ENCODE measurements around the gene CYLD.

CYLD gene

DNA sequence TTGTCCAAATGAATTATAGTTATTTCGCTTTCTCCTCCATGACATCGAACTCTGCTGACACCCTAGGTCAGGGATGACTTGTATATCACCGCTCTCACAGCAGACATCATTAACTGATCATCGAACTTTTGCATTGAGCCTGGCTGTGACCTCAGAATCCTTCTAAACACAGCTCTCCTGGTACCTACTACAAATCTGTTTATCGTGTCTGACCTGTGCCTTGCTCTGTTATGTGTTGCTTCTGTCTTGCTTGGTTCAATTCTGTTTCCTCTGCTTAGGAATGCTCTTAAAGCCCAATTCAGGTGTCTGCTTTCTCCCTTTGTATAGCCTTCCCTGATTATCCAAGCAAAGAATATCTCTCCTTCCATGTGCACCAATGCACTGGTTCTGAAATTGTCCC lies 78.3 kb downstream of the CYLD start:
- no peak for DNase-seq

DNA sequence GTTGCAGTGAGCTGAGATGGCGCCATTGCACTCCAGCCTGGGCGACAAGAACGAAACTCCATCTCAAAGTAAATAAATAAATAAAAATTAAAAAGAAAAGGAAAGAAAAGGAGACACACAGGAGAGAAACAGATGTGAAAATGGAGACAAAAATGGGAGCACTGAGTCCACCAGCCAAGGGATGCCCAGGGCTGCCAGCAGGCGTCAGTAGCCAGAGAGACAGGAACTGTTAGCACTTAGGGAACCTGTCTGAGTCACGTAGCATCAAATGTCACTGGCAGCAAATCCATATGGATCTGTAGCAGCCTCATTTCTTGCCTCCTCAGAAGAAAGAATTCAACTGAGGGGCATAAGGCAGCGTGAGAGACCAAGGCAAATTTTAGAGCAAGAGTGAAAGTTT lies 79.7 kb downstream of the CYLD start:
- no peak for DNase-seq

DNA sequence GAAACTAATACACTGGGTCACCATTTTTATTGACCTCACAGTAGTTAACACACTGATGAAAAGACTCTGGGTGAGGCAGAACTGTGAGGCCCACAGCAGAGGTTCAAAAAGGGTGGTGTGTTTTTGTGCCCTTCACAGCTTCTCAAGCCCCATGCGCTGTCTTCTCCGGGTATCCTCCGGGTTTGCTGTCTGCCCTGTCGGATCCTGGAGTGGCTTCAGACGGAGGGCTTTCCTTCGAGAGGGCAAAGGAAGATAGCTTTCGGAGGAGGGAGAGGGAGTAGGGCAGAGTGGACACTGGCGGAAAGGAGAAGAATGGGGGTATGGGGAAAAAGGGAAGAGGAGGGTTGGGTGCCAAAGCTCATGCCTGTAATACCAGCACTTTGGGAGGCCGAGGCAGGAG lies 80.8 kb downstream of the CYLD start:
- DNase-seq: no peak

DNA sequence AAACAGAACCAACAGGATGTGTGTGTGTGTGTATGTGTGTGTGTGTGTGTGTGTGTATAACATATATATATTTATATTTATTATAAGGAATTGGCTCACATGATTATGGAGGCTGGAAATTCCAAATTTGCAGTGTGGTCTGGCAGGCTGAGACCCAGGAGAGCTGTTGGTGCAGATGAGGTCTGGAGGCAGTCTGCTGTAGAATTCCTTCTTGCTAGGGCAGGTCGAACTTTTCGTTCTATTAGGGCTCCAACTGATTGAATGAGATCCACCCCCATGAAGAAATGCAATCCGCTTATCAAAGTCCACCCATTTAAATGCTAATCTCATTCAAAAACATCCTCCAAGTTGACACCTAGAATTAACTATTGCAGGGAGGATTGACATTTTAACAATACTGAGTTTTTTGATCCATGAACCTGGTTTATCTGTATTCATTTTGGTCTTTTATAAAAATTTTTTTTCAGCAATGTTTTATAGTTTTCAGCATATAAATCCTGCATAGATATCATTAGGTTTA lies 85.0 kb downstream of the CYLD start:
- DNase-seq: no peak

DNA sequence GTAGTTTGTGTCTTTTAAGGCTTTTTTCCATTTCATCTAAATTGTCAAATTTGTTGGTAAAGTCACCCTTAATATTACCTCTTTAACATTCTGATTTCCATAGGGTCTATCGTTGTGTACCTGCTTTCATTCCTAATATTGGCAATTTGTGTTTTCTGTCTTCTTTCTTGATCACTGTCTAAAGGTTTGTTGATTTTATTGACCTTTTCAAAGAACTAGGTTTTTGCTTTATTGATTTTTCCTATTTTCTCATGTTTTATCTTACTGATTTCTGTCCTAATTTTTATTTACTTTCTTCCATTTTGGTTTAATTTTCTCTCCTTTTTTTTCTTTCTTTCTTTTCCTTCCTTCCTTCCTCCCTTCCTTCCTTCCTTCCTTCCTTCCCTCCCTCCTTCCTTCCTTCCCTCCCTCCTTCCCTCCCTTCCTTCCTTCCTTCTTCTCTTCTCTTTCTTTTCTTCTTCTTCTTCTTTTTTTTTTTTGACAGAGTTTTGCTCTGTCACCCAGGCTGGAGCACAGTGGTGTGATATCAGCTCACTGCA lies 86.3 kb downstream of the CYLD start:
- no peak for DNase-seq

DNA sequence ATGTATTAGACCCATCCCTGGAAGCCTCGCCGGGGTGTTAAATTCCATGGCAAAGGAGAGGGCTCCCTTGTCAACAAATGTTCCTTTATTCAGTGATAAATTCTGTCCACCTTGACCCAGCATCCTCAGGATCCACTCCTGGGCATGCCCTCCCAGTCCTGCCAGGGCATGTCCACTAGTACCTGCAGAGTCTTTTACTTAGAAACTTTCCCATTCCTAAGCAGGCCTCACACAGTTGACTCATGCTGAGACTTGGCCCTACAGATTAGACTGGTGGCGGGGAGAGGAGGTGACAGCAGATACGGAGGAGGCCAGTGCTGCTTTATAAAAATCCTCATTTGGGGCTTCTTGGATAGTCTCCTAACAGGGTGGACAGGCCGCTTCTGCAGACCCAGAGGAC lies 88.8 kb downstream of the CYLD start:
- no peak for DNase-seq

DNA sequence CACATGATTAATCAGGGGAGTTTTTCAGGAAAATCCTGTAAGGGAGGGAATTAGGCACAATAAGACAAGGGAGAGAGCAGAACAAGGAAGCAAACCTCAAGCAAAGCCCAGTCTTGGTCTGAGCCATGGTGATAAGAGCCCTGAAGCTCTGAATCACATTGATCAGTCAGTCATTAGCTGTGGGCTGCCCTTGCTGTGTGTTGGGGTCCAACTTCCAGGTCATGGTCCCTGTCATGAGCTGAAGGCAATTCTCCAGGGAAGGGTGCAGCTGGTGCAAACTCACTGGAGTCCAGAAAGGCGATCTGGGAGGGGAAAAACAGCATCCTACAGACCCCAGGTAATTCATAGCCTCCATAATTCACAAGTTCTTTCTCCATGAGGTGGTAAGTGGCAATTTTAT lies 89.9 kb downstream of the CYLD start:
- DNase-seq: no peak

DNA sequence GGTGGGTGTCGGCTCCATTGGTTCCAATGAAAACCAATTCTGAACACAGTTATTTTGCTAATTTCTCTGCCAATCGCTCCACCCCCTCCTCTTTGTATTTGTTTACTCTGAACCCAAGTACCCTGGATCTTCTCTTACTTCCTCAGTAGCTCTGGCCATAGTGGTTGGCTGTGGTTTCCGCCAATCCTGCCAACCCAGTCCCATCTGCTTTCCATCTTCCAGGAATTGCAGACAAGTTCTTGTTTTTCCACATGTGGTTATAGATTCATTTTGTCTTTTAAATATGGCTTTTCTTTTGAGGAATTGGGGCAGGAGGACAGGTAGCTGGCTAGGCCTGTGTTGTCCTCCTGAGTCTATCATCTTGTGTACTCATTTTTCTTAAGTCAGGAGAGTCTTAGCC lies 92.0 kb downstream of the CYLD start:
- no peak for DNase-seq

DNA sequence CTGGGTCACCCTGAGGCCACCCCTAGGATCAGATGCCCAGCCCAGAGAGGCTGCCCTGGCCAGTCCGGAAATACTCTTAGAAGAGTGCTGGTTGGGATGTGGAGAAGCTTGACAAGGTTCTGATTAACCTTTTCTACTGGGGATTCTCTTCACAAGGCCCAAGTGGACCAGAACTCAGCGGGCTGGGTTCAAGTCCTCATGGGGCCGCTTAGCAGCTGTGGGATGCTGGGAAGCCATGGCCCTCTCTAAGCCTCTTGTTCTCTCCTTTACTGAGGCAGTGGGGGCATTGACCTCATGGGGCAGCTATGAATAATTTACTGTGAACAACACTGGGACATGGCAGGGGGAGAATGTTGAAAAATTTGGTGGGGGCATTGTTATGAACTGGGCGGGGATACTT lies 92.8 kb downstream of the CYLD start:
- DNase-seq: no peak

DNA sequence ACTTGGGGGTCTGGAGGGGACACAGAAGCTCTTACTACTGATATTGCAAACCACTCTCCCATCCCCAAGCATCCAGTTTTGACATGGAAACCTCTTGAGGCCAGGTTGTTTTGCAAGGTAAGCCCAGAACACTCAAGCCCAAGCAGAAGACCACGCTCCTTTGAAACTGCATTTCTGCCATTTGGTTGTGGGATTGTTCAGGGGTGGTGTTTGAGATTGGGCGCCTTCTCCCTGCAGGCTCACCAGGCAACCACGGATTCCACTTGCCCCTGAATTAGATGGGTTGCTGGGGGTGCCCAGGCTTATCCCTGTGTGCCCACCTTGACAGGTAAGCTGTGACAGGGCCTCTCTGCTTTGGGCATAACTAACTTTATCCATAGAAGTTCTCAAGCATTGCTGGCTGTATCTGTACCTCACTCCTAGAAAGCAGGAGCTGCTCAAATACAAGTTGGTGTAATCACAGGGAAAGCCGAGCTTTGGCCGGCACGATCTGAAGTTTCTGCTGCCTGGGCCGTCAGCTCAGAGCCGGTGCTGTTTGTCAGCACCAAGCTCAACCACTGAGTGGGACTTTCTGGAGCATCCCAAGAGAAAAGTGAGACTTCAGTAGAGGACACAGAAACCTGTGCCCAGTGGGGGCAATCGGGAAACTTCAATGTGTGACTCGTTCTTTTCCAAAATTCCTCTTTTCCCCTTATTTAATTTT lies 93.6 kb downstream of the CYLD start:
- no peak for DNase-seq

DNA sequence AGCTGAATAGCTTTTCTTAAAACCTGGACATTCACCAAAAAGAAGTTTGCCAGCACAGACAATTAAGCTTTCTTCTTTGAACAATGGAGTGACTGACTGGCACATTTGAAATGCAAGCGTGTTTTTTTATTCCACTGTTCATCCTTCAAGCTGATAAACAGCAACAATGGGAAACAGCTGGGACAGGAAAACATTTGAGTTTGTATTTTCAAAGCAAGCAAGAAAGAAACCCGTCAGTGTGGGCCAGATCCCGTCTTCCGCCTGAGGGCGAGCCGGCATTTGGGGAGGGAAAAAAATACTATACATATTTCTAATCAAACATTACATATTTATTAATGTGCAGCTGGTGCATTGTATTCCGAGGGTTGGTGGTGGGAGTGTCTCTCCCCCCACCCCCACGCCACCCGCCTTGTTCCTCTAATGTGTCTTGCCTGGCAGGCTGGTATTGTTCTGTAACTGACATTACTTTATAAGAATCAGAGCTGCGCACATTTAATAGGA lies 94.3 kb downstream of the CYLD start:
- no peak for DNase-seq

DNA sequence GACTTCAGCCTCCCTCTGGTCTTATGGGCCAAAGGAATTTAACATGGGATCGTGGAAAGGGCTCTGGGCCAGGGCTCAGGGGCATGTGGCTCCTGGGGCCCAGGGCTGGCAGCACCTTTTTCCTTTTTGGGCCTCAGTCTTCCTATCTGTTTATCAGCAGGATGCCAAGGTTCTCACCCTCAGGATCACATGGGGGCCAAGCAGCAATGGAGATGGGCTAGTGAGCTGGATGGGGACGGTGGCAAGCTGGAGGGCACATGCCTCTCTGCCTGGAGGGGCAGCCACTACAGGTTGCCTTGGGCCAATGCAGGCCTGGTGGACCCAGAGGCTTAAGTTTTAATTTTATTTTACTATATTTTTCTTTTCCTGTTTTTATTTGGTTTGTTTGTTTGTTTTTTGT lies 95.4 kb downstream of the CYLD start:
- no peak for DNase-seq

DNA sequence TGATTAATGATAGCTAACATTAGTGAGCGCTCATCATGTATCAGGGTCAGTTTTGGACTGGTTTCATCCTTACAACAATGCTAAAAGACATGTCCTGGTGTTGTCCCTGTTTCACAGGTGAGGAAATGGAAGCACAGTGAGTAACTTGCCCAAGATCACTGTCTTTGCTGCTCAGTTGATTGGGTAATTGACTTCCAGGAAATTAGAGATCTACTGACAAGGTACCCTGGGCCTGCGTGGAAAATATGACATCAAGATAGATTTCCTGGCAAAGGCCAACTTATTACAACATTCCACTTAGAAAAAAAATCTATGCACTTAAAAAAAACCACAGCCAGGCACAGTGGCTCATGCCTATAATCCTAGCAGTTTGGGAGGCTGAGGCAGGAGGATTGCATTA lies 96.3 kb downstream of the CYLD start:
- no peak for DNase-seq

DNA sequence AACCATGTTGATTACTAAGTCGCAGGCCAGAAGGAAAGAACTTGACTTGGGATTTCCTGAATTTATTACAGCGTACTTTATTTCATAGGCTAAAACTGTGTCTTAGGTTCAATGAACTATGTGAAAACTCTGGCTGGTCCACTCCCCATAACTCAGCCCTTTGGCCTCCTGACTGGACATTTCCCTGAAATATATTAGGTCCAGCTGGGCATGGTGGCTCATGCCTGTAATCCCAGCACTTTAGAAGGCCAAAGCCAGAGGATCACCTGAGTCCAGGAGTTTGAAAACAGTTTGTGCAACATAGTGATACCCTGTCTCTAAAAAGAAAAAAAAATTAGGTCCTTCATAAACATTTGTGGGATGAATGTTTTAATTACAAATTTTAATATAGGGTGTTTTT lies 97.0 kb downstream of the CYLD start:
- DNase-seq: no peak

DNA sequence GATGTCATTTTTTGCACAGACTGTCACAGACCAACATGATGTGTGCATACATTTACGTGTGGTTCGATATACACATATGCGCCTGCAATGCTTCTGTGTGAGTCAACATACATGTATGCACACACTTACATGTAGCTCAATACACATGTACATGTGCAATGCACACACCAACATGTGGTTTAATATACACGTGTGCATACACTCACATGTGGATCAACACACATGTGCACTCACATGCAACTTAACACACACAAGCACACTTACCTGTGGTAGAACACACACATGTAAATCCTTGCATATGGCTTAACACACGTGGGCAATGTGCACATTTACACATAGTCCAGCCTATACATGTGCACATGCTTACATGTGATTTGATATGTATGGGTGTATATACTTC lies 97.5 kb downstream of the CYLD start:
- no peak for DNase-seq

DNA sequence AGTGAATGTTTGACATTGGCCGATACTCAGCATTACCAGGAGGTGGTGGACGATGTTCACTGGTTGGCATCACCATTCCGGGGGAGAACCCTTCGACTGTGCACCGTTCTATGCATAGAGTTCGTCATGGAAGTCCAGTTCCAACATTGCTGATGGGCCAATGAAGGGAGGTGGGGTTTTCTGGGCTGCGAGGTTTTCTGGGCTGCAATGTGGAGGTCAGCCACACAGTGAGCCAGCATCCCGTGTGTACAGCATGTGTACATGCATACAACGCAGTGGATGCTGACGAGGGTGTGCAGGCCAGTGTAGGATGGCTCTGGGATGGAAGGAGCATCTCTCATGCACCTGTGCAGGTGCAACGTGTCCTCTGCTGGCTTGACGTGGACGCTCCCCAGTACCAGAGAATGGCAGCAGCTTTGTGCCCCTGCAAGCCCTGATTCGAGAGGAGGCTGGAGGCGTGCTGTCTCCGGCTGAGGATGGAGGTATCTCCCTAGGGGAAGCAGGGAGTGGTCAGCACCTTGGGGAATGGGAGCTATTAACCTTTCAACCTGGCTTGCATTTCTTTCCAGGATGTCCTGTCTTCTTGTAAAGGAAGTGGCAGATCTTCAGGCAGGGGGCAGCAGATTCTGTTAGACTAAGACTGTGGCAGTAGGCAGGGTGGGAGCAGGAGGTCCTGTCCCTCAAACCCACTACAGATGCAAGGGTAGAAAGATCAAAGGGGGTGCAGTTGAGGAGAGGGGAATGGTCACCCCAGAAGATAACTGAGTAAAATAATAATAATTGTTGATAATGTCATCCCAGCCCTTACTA lies 98.2 kb downstream of the CYLD start:
- no peak for DNase-seq

DNA sequence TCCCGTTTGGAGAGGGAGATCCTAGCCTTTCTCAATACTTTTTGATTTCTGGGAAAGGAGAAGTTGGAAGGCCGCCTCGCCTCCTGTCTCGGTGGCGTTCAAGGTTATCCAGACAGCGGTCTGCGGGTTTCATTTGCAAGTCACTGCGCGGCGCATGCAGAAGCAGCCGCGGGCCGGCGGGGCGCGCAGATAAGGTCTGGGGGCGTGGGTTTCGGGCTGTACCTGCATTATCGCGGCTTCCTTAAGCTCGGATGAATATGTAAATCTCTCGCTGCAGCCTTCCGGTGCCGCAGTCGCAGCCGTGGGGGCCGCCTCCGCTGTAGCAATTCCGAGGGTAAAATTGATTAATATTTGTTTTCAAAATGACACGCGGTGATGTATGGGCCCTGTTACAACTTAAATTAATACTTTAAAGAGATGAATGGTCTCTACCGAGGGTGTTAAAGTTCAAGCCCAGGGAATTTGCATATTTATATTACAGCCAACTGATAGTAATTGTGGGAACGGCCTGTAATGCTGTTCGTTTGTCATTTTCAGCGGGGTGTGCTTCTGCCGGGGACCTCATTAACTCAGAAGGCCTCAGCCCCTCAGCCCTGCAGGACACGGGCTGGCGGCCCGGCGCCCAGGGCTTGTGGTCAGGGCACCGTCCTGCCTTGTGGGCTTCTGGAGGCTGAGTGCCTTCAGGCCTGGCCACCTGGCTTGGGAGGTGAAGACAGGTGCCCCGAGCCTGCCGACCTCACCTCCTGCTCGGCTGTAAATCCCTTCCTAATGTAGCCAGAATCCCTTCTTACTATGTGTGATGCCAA lies 99.4 kb downstream of the CYLD start:
- DNase-seq: peak; percentile 30

DNA sequence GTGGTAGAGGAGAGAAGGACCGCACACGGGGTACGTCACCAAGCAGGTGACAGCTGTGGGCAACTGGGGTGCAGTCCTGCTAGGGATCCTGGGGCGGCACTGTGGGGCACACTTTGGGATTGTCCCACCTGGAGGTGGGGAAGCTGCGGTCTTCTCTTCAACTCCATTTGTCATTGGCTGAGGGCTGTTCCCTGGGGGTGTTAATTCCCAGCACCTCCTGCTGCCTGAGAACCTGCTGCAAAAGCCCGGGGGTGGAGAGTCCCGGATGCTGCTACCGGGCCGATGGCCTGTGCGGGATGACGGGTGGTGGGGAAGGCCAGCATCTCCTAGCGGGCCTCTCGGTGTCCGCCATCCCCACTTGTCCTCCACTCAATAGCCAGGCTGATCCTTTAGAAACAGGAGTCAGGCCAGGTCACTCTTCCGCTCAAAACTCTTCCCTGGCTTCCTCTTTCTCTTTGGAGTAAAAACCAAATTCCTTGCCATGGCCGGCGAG lies 100.2 kb downstream of the CYLD start:
- no peak for DNase-seq

DNA sequence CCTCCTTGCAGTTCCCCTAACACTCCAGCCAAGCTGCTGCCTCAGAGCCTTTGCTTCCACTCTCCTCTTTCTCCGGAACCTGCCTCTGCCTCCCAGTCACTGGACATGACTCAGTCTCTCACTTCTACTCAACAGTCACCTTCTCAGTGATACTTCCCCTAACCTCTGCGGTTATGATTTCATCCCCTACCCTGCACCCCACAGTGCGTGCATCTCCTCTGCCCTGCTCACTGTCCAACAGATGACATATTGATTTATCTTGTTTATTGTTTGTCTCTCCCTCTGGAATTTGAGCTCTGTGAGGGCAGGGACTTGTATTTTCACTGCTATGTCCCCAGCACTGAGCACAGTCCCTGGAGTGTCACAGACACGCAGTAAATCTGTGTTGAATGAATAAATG lies 100.7 kb downstream of the CYLD start:
- no peak for DNase-seq

DNA sequence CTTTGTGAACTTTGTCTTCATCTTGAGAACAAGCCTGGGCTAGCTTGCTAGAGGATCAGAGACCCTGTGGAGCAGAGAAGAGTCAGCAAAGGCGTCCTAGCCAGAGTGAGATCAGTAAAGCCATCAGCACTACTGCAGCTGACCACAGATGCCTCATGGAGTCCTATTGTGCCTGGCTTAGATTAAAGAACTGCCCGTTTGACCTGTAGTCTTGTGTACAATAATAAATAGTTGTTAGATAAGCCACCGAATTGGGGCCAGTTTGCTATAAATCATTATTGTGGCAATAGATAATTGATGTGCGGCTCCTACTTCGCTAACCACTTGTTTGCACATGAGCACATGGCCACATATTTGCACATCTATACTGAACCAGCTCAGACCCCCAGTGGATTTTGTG lies 103.0 kb downstream of the CYLD start:
- no peak for DNase-seq

DNA sequence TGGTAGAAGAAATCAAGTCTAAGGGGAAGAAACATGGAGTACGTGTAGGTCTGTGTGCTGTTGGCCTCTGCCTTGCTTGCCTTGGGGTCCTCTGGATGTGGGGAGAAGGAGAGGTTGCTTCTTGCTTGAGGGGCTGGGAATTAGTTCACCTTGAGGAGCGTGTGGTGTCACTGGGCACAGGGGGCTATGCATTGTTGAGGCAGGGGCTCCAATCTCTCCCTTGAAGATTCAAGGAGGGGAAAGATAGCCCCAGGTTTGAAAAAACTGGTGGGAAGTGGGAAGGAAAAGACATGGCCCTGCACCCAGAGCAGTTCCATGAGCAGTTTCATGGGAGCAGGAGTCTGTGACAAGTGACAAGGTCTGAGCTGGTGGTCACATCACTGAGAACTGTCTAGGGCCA lies 103.4 kb downstream of the CYLD start:
- no peak for DNase-seq

DNA sequence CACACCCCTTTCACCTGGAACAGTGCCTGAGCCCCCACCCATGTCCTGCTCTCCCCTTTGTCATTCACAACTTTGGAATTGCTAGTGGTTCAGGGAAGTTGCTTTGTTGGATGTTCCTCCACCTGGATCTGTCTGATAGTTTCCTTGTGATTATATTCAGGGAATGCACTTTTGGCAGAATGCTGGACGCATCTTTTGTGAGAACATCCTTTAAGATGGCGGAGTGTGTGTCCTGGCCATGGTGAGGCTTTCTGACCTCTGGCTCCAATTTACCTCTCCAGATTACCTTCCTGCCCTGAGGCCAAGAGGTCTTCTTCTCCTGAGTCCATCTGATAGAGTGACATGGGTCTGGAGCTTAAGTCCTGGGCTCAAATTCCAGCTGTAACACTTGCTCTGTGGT lies 104.6 kb downstream of the CYLD start:
- DNase-seq: no peak

DNA sequence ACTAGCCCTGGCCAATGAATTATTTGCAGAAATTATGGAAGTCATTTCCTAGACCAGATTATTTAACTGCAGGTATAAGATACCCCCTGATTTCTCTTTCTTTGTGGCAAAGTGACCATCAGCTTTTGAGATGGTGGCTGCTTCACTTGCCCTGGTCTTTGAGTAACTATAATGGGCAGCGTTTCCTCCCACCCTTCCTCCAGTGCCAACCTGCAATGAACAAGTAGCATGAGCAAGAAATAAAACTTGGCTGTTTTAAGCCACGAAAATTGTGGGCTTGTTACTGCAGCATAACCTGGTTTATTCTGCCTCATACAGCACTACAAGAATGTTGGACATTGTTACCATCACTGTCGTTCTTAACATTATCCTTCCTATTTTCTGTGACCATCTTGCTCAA lies 105.3 kb downstream of the CYLD start:
- DNase-seq: no peak

All from right kidney (tissue), 1 donor.